ENCODE results near the gene GPSM1.

GPSM1 gene

GRCh38 chr9:136370037-136370436, 42.7 kb downstream of the GPSM1 start:
- H3K27ac ChIP-seq = no peak overlapping the region
- TF ChIP-seq CTCF (conservative IDR thresholded peaks at IDR 0.05) = no peak
- TF ChIP-seq ZFX (IDR thresholded peaks at IDR 0.05) = no peak

DNA sequence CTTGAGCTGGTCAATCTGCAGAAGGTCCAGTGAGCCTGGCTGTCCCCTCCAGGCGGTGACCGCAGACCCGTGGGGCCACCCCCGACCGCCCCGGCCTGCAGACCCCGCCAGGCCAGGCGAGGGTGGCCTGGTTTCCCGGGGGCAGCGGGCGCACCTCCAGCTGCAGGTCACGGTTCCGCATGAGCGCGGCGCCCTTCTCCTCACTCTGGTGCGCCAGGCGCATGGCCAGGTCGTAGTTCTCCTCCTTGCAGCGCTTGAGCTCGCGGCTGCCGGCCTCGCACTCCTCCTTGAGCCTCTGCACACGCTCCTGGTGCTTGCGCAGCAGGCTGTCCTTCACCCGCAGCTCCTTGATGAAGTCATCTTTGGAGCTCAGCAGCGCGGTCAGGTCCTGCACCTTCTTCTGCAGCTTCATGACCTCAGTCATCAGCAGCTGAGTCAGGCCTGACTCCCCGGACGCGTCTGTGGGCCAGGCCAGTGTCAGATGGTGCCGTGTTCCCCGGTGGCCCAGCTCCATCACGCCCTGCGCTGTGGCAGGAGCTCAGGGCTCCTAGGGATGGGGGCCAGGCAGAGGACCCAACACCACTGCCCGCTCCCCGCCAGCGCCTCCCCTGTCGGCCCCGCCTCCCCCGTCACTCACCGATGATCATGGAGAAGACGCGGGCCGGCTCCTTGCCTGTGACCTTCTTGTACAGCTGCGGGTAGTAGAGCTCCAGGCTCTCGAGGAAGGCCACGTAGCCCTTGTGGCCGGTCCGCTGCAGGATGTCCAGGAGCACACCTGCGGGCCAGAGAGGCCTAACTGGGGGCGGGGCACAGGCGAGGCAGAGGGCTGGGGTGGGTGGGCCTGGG, 43.6 kb downstream of the GPSM1 start:
- TF ChIP-seq ZFX (IDR thresholded peaks at IDR 0.05) = no peak
- TF ChIP-seq CTCF (conservative IDR thresholded peaks at IDR 0.05) = no peak
- no peak overlapping the region for H3K27ac ChIP-seq

GRCh38 chr9:136371533-136371880, 44.2 kb downstream of the GPSM1 start:
- peak overlapping the region; percentile 69; the same call in 1 of the 2 replicates for H3K27ac ChIP-seq
- TF ChIP-seq CTCF (conservative IDR thresholded peaks at IDR 0.05) = no peak
- no peak for TF ChIP-seq ZFX (IDR thresholded peaks at IDR 0.05)

DNA sequence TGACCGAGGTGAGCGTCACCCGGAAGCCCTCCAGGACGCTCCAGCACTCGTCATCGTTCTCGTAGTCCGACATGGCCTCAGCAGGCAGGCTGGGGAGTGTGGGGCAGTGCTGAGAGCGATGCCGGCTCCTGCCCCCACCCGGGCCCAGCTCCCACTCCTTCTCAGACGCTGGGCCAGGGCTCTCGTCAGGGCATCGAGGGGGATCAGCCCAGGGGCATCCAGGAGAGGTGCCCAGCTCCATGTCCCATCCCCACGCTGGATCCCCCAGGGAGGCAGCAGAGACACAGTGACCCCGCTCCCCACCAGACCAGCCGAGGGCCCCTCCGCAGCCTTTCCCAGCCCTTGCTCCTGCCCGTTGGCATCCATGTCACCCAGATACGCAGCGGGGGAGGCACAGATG, 44.7 kb downstream of the GPSM1 start:
- TF ChIP-seq CTCF (conservative IDR thresholded peaks at IDR 0.05) (no peak), ZFX (IDR thresholded peaks at IDR 0.05) (no peak)
- H3K27ac ChIP-seq = peak overlapping the region; percentile 69

DNA sequence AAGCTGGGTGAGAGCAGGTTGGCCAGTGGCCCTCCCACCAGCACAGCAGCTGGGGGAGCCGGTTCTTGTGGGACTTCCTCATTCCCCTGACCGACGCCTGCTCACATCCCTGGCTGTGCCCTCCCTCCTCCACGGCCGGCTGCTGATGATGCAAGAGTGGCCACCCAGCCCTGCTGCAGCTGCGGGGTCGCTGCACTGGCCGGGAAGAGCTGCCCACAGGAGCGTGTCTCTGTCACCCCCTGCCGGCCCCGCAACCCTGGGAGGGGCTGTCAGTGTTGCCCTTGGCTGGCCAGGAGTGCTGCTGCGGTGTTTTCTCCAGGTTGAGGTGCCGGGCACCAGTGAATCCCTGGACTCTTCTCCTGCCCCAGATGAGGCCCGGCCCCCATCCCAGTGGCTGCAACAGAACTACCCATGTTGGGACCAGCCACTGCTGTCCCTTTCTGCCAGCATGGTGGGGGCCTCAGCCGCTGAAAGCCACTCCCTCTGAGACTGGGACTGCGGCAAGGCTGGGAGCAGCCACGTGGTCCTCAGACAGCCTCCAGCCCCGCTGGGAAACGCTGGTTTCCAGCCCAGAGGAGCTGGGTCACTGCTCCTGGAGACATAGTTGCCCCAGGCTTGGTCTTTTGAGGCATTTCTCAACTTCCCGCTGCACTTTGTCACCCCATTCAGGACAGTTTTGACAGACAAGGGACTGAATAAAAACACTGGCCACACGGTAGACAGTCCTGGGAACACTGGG, 45.4 kb downstream of the GPSM1 start:
- peak overlapping the region; percentile 69 for H3K27ac ChIP-seq
- TF ChIP-seq CTCF (conservative IDR thresholded peaks at IDR 0.05) (no peak), ZFX (IDR thresholded peaks at IDR 0.05) (no peak)

DNA sequence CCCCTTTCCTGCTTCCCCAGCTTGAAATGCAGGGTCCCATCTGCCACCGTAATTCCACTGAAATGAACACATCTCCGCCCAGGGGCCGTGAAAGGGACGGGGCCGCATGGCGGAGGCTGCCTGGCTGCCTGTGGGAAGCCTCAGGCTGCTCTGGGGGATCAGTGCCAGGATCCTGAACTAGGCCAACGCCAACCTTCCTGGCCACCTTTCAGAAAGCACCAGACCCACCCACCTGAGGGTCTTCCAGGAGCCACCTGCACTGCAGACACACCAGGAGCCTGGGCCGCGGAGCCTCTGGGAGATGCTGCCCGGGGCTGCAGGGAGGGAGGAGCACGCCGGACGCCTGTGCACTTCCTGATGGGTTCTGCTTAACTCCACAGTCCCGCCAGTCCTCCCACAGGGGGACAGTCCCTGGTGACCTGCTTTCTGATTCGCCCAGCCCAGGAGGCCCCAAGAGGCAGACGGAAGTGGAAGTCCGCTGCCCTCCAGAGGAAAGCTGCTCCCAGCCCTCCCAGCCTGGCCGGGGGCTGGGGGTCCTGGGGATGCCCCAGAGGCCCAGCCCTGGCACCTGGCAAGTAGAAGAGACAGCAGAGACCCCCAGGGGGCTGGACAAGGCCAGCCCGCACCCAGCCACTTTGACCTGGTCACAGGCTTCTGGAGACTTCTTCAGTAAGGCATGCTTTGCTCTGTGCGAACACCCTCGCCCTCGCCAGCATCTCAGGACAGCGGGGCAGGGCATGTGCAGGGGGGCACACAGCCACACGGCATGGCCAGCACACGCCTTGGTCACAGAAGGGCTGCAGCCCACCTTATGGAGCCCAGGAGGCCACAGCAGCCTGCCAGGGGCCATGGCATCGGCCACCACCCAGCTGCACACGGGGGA, 46.2 kb downstream of the GPSM1 start, which contains the start of gene CARD9:
Gene CARD9, minus strand, starts transcription at position 370 of the 883 bp plus-strand sequence. CDS start 1,591 bp downstream, outside the sequence.
- TF ChIP-seq ZFX (IDR thresholded peaks at IDR 0.05) (no peak), CTCF (conservative IDR thresholded peaks at IDR 0.05) (no peak)

More for the DNA sequence above, 46.2 kb downstream of the GPSM1 start, which contains the start of gene CARD9:
- peak within 1 kb of the TSS; percentile 69 for H3K27ac ChIP-seq

Measured in C4-2B (cell line).